Ascending aorta (tissue), 2 donors: ENCODE data around the gene TSC2. TPM values are rescaled to one million over a fixed set of nuclear protein-coding genes. Genes with fewer than 3 reads are reported as not detected.

Source experiments
- DNase-seq, 2 donors: peaks; one replicate each; pipeline ENCODE4 v3.0.0-alpha.2; 2019; ENCODE audit warnings: low spot score in 2 of 2
- H3K27ac ChIP-seq, 2 donors: fragments of 200-600 bp; sonication (generic); one replicate each; pipeline ENCODE4 v1.5.1; 2016 to 2017; ENCODE audit warnings: mild to moderate bottlenecking in 1 of 2
- H3K27me3 ChIP-seq: fragments of 200-600 bp; sonication (generic); one replicate; pipeline ENCODE4 v1.5.1; 2017
- H3K36me3 ChIP-seq, 2 donors: fragments of 200-600 bp; sonication (generic); one replicate each; pipeline ENCODE4 v1.5.1; 2016
- H3K4me1 ChIP-seq, 2 donors: fragments of 200-600 bp; sonication (generic); one replicate each; pipeline ENCODE4 v1.5.1; 2016 to 2017; ENCODE audit warnings: mild to moderate bottlenecking in 1 of 2
- H3K4me3 ChIP-seq, 2 donors: fragments of 200-600 bp; sonication (generic); one replicate each; pipeline ENCODE4 v1.5.1; 2016 to 2017; ENCODE audit warnings: mild to moderate bottlenecking in 1 of 2
- H3K9me3 ChIP-seq, 2 donors: fragments of 200-600 bp; sonication (generic); one replicate each; pipeline ENCODE4 v1.5.1; 2016
- intact Hi-C: fragments of 100-400 bp; cut with DNase I; formaldehyde crosslinking; loops from one replicate; pipeline ENCODE4 v1.15.1; 2023
- total RNA-seq: library from RNA; depleted of rRNA; stranded (reverse); fragments of >200 nt; gene quantifications from one replicate; pipeline ENCODE4 v1.1.0, GENCODE V29; 2016
- TF ChIP-seq, protein P1 (sequence below), 3 experiments: fragments of 200-600 bp in 2 of 3; fragments of 450-650 bp in 1 of 3; sonication (generic) in 2 of 3; IDR thresholded peaks; one replicate each; pipeline ENCODE4 v1.5.1; 2016 to 2019; ENCODE audit warnings: antibody characterized with exemption in 3 of 3, mild to moderate bottlenecking in 1 of 3, moderate library complexity in 1 of 3

TSC2 gene
- total RNA-seq, 1 donor from 2014 or later, result 258 TPM

DNA sequence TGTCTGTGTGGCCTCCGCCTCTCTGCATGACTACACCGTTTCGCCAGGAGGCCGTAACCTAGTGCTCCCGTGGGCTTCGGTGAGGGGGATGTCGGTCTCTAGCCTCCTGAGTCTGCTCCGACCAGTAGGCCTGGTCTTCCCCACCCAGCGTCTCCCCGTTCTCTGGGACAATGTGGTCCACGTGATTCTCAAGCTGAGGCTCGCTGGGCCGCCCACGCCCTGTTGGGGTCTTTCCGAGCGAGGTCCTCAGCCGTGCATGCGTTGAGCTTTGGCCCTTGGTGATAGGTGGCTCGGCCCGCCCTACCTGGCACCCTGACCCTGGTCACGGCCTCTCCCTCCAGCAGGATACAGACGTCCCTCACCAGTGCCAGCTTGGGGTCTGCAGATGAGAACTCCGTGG, 30.9 kb downstream of the TSC2 start:
- TF ChIP-seq, protein P1, sequence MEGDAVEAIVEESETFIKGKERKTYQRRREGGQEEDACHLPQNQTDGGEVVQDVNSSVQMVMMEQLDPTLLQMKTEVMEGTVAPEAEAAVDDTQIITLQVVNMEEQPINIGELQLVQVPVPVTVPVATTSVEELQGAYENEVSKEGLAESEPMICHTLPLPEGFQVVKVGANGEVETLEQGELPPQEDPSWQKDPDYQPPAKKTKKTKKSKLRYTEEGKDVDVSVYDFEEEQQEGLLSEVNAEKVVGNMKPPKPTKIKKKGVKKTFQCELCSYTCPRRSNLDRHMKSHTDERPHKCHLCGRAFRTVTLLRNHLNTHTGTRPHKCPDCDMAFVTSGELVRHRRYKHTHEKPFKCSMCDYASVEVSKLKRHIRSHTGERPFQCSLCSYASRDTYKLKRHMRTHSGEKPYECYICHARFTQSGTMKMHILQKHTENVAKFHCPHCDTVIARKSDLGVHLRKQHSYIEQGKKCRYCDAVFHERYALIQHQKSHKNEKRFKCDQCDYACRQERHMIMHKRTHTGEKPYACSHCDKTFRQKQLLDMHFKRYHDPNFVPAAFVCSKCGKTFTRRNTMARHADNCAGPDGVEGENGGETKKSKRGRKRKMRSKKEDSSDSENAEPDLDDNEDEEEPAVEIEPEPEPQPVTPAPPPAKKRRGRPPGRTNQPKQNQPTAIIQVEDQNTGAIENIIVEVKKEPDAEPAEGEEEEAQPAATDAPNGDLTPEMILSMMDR (IDR thresholded peaks at IDR 0.05), result no peak
- H3K4me3 ChIP-seq, result no peak overlapping the region
- no peaks in the 10 kb centered on the region for H3K9me3 ChIP-seq
- no peak for DNase-seq
- no peaks in the 10 kb centered on the region for H3K4me1 ChIP-seq
- H3K27me3 ChIP-seq, result no peaks in the 10 kb centered on the region
- H3K27ac ChIP-seq, result no peak overlapping the region
- intact Hi-C loops, result no loop called here
- H3K36me3 ChIP-seq, result peaks cover 60 to 86% of the 10 kb centered on the region in 2 donors

- TF ChIP-seq, protein P1 (IDR thresholded peaks at IDR 0.05), result no peak
- Histone ChIP-seq H3K36me3 (peaks cover 56 to 86% of the 10 kb centered on the region in 2 donors), H3K4me1 (no peaks in the 10 kb centered on the region), H3K9me3 (no peaks in the 10 kb centered on the region), H3K27me3 (no peaks in the 10 kb centered on the region), H3K27ac (no peak overlapping the region), H3K4me3 (no peak overlapping the region)
- intact Hi-C loops, result no loop called here
- no peak for DNase-seq
Measured at GRCh38 chr16:2079311-2079800, 31.6 kb downstream of the TSC2 start.

DNA sequence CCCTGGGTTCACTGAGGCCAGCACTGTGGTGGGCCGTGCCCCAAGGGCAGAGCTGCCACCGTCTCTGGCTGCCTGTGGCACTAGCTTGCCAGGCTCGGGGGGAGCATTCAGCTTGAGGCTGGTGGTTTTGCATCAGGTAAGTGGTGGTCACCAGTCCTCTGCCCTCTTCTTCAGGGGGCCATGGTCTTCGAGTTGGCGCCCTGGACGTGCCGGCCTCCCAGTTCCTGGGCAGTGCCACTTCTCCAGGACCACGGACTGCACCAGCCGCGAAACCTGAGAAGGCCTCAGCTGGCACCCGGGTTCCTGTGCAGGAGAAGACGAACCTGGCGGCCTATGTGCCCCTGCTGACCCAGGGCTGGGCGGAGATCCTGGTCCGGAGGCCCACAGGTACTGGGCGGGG, 32.2 kb downstream of the TSC2 start:
- Histone ChIP-seq H3K4me1 (no peaks in the 10 kb centered on the region), H3K4me3 (no peak overlapping the region), H3K36me3 (peaks cover 56 to 83% of the 10 kb centered on the region in 2 donors), H3K9me3 (no peaks in the 10 kb centered on the region), H3K27ac (no peak overlapping the region), H3K27me3 (no peaks in the 10 kb centered on the region)
- DNase-seq, result no peak
- intact Hi-C loops, result no loop called here
- TF ChIP-seq, protein P1 (IDR thresholded peaks at IDR 0.05), result no peak

DNA sequence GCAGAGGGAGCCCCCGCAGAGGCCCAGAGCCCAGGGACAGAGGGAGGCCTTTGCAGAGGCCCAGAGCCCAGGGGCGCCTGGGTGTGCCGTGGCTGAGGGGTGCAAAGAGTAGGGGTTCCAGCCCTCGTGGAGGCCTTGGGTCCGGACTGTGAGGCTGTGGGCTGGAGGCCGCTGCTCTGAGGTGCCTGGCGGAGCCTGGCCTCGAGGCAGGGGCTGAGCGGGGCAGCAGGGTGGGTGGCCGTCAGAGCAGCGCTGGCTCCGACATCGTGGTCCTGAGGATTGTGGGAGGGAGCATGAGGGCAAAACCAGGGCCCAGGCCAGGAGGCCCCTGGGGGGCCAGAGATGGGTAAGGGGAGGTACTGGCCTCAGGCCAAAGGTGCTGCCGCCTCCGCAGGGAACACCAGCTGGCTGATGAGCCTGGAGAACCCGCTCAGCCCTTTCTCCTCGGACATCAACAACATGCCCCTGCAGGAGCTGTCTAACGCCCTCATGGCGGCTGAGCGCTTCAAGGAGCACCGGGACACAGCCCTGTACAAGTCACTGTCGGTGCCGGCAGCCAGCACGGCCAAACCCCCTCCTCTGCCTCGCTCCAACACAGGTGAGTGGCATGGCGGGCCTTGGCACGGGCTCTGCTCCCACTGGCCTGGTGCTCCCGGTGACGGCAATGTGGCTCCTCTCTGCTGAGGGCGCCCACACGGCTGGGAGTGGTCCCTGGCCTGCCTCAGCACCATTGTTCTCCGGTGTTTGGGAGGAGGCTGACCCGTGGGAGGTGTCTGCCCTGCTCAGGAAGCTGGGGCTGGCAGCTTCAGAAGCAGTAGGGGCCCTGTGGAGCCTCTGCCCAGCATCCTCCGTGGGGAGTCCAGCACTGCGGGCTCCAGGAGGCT, 33.7 kb downstream of the TSC2 start:
- H3K36me3 ChIP-seq, result peaks cover 62 to 83% of the 10 kb centered on the region in 2 donors

GRCh38 chr16:2082171-2082982, 34.6 kb downstream of the TSC2 start:
- H3K9me3 ChIP-seq, result no peaks in the 10 kb centered on the region
- intact Hi-C loops, result no loop called here
- TF ChIP-seq, protein P1 (IDR thresholded peaks at IDR 0.05), result no peak
- H3K27me3 ChIP-seq, result no peaks in the 10 kb centered on the region
- no peaks in the 10 kb centered on the region for H3K4me1 ChIP-seq
- H3K36me3 ChIP-seq, result peaks cover 61 to 80% of the 10 kb centered on the region in 2 donors
- DNase-seq, result no peak
- H3K27ac ChIP-seq, result no peak overlapping the region
- no peak overlapping the region for H3K4me3 ChIP-seq

More for the DNA sequence above, 33.7 kb downstream of the TSC2 start:
- no peak overlapping the region for H3K4me3 ChIP-seq
- intact Hi-C loops, result no loop called here
- H3K27ac ChIP-seq, result no peak overlapping the region
- H3K4me1 ChIP-seq, result no peaks in the 10 kb centered on the region
- H3K27me3 ChIP-seq, result no peaks in the 10 kb centered on the region
- H3K9me3 ChIP-seq, result no peaks in the 10 kb centered on the region
- DNase-seq, result no peak
- TF ChIP-seq, protein P1 (IDR thresholded peaks at IDR 0.05), result no peak
